Erythroblast (primary cell): Measurements from ENCODE around the gene MPPED2.

ENCODE experiments used
- GATA1 ChIP-seq: IDR thresholded peaks from 2 replicates; pipeline ENCODE4 v1.6.1; 2011; ENCODE audit warnings: low read depth, mild to moderate bottlenecking, control low read depth, low read length, moderate library complexity
- POLR2A ChIP-seq: IDR thresholded peaks from 2 replicates; pipeline ENCODE4 v1.6.1; 2011; ENCODE audit warnings: mild to moderate bottlenecking, low read length

- no peak for TF ChIP-seq POLR2A
- TF ChIP-seq GATA1 = no peak
Observed at GRCh38 chr11:30635401-30635989, 49.3 kb upstream of the MPPED2 start.
